ENCODE measurements around the gene DDX49.
"Not testable (repeated sequence)": the region's sequence is repeated elsewhere in the genome, so short reads cannot be mapped to it uniquely, and the experiment has no call there.

The DDX49 gene

DNA sequence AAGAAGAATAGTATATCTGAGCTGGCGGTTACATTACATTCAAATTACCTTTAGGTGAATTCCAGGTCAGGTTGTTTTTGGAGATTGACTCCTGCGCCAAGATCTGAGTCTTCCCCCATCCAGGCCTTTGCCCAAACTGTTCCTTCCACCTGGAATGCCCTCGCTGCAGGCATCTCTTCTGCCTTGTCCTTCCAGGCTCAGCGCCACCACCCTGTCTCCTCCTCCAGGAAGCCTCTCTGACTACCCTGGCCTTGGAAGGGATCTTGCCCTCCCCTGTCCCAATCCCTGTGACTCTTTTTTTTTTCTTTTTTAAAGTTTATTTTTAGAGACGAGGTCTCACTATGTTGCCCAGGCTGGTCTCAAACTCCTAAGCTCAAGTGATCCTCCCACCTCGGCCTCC is 23.2 kb downstream of the DDX49 start:
- no peak for DNase-seq (ENCODE audit: low read depth in 2 of 2)

DNA sequence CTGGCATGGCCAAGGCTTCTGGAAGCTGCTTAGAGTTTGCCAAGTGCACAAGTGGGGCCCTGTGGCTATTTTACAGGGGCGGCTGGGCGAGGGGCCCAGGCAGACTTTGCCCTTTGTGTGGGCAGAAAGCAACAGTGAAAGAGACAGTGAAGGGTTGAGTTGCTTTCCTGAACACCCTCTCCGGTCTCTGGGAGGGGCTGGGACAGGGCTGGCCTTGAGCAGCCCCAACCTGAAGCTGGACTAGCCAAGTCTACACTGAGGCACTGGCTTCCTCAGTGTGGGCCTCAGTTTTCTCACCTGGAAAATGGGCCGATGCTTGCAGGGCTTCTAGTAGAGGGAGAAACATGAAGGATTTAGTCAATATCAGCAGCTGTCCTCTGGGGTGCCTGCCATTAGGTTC is 23.9 kb downstream of the DDX49 start:
- DNase-seq (ENCODE audit: low read depth in 2 of 2), result no peak

DNA sequence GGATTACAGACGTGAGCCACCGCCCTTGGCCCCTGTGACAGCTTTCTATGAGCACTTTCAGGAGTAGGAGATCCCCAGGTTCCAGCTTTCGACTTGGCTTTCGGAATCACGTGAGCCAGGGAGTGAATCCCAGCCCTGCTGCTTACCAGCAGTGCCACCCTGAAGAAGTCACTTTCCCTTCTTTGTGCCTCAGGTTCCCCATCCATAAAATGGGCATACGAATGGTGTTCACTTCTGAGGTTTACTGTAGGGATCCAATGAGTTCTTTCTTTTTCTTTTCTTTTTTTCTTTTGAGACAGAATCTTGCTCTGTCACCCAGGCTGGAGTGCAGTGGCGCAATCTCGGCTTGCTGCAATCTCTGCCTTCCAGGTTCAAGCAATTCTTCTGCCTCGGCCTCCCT is 25.8 kb downstream of the DDX49 start:
- DNase-seq (ENCODE audit: low read depth in 2 of 2), result no peak

DNA sequence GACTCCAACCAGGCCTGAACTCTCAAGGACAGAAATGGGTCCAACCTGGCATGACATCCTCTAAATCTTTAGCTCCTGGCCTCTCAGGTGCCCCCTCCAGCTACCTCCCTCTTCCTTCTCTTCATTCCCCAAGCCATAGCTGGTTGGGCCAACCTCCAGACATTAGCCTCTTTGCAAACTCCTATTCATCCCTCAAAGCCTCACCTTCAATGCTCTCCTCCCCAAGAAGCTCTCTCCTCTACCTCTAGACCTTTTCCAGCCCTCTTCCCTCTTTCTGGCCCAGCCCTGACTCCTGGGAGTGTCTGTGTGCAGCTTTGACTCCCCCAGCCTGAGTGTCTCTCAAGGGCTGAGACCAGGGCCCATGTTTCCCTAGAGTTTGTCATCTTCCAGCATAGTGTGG is 26.8 kb downstream of the DDX49 start:
- no peak for DNase-seq (ENCODE audit: low read depth in 2 of 2)

DNA sequence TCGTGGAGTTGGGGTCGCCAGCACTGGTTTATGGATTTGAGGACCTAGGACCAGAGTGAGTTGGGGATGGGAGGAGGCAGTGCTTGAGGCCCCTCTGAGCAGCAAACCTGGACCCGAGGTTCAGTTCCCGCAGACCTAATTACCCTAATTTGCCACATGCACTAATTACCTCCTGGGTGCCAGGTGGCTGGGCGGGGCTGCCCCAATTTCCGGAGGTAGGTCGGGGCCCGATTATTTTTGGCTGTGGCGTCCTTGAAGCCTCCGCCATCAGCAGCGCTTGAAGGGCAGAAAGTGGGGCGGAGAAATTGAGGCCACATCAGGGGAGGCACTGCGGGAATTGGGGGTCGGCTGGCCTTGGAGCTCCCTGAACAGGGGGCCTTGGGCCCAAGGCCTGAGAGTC is 27.4 kb downstream of the DDX49 start:
- no peak for DNase-seq (ENCODE audit: low read depth in 2 of 2)

DNA sequence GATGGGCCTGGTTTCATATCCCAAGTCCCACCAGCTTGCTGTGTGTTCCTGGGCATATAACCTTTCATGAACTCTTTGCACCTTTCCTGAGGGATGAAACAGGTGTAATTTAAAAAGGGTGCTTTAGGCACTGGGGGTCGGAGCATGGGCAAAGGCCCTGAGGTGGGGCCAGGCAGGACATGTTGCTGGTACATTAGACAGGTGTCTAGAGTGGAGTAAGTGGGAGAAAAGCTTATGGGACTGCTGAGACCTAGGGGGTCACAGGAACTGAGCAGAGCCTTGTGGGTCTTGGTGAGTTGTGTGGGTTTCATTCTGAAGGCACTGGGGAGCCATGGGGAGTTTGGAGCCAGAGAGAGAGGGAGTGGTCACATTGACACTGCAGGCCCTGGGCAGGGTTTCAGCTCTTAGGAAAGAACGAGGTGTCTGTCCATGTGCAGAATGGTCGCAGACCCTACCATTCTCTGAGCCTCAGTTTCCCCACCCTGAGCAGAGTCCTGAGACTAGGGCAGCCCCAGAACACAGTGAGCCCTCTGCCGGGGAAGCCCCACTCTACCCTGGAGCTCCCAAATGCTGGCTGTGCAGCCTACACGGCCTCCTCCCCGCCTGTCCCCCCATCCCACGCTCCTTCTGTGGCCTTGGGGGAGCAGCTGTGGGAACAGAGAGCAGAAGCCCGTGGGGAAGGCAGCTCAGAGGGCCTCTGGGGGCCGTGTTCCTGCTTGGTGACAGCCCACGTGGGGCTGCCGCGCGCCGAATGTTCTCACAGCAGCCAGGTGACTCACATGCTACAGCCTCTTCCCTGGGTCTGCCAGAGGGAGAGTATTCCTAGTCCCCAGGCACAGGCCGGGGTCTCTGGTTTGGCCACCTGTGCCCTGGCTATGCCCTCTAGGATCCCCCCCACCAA is 28.8 kb downstream of the DDX49 start:
- DNase-seq (ENCODE audit: low read depth in 2 of 2), result no peak

DNA sequence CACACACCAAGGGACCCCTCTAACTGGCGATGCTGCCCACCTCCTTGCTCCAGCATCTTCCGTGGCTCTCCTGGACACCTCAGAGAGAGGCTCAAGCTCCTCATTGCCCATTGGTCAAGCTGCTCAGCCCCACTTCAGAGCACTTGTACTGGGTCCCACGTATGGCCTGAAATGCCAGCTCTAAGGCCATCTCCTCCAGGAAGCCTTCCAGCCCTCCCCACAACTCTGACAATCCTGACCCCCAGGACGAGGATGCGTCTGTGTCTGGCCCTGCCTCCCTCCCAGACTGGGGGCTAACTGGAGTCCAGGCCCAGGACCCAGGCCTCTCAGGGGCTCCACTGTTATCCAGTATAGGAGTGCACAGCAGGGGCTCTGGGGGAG is 29.5 kb downstream of the DDX49 start:
- DNase-seq (ENCODE audit: low read depth in 2 of 2), result no peak

DNA sequence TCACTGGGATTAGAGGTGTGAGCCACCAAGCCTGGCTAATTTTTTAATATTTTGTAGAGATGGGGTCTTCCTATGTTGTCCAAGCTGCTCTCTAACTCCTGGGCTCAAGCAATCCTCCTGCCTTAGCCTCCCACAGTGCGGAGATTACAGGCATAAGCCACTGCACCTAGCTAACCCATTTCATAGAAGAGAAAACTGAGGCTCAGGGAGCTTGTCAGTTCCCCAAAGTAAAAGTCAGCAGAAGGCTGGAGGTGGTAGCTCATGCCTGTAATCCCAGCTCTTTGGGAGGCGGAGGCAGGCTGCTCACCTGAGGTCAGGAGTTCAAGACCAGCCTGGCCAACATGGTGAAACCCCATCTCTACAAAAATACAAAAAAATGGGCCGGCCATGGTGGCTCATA is 30.3 kb downstream of the DDX49 start:
- DNase-seq (ENCODE audit: low read depth in 2 of 2), result no peak

DNA sequence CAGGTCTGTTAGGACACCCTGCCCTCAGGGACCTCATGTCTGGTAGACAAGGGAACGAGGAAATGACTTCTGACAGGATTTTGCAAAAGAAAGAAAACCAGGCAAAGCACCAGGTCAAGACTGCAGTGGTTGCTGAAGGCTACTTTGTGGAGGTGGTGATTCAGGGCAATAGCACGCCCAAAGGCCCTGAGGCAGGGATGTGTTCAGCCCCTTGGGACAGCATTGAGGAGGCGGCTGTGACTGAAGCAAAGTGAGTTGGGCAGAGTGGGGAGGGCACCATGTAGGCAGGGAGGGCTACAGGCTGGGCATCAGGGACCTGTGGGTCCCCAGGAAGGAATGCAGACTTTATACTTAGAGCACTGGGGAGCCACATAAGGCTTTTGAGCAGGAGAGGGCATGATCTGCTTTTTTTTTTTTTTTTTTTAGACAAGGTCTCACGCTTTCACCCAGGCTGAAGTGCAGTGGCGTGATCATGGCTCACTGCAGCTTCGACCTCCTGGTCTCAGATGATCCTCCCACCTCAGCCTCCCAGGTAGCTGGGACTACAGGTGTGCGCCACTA is 32.3 kb downstream of the DDX49 start:
- no peak for DNase-seq (ENCODE audit: low read depth in 2 of 2)

DNA sequence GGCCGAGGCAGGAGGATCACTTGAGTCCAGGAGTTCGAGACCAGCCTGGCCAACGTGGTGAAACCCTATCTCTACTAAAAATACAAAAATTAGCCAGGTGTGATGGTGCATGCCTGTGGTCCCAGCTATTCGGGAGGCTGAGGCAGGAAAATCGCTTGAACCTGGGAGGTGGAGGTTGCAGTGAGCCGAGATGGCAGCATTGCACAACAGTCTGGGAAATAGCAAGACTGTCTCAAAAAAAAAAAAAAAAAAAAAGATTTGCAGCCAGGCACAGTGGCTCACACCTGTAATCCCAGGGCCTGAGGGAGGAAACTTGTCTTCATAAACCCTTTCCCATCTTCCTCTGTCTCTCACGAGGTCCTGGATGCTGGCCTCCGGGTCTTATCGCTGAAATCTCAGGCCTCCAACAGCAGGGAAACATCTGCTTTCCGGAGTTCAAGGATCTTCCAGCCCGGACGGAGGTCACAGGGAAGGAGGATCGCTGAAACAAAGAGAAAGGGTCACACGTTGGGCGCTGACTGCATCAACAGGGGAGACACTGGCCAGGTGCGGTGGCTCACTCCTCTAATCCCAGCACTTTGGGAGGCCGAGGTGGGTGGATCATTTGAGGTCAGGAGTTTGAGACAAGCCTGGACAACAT is 33.0 kb downstream of the DDX49 start:
- not testable (repeated sequence) for DNase-seq (ENCODE audit: low read depth in 2 of 2)

DNA sequence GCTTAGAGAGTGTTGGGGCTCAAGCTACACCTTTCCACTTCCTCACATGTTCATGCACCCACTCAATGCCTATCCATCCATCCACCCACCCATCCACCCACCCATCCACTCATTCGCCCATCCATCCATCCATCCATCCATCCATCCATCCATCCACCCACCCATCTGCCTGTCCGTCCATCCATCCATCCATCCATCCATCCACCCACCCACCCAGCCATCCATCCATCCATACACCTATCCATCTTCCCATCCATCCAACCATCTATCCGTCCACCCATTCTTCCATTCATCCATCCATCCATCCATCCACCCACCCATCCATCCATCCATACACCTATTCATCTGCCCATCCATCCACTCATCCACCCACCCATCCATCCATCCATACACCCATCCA is 34.6 kb downstream of the DDX49 start:
- DNase-seq (ENCODE audit: low read depth in 2 of 2), result no peak

DNA sequence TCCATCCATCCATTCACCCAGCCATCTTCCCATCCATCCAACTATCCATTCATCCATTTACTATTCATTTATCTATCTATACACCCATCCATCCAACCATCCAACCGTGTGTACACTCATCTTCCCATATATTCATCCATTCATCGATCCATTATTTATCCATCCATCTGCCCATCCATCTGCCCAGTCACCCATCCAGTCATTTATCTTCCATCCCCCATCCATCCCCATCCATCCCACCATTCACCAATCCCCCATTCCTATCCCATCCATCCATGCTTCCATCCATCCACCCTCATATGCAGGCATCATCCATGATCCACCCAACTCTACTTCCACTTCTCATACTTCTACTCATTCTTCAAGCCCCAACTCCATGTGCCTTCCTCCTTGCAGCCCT is 35.5 kb downstream of the DDX49 start:
- DNase-seq (ENCODE audit: low read depth in 2 of 2), result no peak

DNA sequence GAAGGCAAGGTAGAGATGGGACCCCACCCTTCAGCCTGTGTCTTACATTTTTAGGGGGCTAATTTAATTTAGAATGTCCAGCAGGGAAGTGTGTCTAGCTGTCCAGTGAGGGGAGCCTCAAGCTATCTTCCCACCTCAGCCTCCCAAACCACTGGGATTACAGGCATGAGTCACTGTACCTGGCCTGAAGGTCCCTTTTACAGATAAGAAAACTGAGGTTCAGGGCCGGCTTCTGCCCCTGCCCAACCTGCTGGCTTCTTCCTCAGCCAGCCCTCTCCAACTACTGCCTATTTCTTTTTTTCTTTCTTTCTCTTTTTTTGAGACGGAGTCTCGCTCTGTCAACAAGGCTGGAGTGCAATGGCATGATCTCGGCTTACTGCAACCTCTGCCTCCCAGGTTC is 40.9 kb downstream of the DDX49 start:
- no peak for DNase-seq (ENCODE audit: low read depth in 2 of 2)

DNA sequence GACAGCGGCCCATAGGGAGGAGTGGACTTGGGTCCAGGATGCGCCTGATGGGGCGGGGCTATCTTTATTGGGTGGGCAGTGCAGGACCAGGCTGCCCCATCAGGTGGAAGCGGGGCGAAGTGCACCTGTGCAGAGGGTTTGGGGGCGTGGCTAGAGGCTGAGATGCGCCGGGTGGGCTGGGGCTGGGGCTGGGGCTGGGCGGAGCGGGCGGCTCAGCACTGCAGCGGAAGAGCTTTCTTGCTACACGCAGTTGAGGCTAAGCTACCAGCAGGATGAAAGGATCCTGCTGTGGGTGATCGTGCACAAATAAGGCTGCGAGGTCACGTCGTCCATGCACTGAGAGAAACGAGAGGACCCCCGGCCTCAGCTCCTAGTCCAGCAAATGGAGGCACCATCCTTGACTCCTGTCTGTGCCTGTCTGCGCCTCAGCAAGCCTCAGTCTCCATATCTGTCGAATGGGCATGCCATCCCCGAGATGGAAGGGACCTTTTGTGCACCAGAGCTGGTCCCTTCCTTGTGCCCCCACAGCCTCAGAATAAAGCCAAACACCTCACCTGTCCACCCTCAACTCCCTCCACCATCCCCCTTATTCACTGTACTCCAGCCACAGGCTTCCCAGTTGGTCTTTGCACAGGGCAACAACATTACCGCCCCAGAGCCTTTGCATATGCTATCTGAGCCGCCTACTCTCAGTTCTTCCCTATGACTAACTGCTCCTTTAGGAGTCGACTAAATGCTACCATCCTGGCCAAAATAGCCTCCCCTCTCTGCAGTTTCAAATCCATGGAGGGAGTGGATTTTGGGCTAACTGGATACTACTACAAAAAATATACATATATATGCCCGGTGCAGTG is 42.5 kb downstream of the DDX49 start:
- DNase-seq (ENCODE audit: low read depth in 2 of 2), result no peak

DNA sequence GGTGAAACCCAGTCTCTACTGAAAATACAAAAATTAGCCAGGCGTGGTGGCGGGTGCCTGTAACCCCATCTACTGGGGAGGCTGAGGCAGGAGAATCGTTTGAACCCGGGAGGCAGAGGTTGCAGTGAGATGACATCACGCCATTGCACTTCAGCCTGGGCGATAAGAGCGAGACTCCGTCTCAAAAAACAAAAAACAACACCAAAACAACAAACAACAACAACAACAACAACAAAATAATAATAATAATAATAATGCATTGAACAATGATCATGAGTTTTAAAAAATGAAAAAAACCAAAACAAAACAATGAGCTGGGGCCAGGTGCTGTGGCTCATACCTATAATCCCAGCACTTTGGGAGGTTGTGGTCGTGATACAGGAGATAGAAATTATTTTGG is 44.6 kb downstream of the DDX49 start:
- DNase-seq (ENCODE audit: low read depth in 2 of 2), result no peak

DNA sequence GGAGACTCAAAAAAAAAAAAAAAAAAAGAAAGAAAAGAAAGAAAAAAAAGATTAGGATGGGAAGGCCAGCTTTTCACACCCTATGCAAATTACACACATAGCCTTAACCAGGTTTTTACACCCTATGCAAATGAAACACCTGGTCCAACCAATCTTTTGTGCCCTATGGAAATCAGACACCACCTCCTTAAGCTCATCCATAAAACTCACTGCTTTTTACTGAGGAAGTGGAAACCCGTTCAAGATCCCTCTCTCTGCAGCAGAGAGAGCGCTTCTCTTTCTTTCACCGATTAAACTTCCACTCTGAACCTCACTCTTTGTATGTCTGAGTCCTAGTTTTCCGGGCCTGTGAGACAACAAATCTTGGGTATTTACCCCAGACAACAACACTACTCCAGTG is 46.8 kb downstream of the DDX49 start:
- DNase-seq (ENCODE audit: low read depth in 2 of 2), result no peak

DNA sequence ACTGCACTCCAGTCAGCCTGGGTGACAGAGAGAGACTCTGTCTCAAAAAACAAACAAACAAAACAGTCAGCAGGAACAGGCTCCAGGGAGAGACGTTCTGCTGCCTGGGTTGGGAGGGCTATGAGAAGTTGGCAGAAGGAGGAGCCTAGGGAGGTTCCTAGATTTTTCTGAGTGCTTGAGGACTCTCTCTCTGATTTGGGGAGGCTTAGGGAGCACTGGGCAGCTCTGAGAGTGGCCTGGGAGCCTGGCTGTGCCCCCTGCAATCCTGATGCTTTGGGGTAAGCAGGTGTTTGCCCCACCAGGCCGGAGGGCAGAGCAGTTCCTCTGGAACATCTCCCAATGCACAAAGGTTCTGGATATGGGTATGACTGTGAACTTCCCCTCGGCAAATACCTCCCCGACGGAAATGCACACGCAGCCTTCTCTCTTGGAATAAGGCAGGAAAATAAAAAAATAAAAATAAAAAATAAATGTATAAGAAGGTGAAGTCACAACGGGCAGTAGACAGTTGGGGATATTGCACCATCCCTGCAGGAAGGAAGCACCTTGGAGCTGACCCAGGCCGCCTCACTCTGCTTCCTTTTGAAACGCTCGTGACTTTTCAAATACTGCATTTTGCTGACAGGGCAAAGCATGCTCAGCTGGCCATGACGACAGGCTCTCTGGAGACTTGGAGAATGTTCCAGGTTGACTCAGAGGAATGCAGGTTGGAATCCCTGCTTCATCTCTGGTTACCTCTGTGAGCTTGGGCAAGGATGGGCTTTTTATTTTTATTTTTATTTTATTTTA is 48.0 kb downstream of the DDX49 start:
- no peak for DNase-seq (ENCODE audit: low read depth in 2 of 2)

DNA sequence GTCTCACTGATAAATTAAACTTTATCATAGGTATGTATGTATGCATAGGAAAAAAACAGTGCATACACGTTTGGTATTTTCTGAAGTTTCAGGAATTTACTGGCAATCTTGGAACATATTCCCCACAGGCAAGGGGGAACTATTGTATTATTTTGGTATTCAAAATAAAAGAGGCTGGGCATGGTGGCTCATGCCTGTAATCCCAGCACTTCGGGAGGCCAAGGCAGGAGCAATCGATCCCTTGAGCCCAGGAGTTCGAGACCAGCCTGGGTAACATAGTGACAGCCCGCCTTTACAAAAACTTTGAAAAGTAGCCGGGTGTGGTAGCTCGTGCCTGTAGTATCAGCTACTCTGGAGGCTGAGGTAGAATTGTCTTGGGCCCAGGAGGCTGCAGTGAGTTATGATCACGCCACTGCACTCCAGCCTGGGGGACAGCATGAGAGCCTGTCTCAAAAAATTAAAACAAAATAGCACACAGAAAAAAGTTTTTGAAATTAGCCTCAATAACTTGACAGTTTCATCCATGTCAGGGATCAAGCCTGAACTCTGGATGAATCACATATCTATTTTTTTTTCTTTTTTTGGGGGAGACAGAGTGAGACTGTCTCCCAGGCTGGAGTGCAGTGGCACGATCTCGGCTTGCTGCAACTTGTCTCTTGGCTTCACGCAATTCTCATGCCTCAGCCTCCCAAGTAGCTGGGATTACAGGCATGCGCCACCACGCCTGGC is 50.6 kb downstream of the DDX49 start:
- DNase-seq (ENCODE audit: low read depth in 2 of 2), result no peak

DNA sequence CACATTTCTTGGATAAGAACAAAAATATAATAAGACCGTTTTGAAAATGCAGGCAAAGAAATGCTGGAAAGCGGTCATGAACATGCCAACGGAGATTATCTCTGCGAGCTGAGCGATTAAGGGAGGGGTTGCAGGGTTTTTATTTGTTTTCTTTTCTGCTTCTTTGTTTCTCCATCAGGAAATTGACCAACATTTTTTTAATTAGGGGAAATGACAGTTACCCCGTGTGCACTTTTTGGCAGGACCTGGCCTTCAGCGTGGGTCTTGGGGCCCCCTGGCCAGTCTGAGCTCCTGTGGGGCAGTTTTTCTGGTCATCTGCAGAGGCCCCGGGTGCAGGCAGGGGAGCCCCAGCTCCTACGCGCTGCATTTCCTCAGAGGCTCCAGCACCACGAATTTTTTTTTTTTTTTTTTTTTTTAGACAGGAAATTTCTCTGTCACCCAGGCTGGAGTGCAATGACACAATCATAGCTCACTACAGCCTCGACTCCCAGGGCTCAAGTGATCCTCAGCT is 52.8 kb downstream of the DDX49 start:
- no peak for DNase-seq (ENCODE audit: low read depth in 2 of 2)

DNA sequence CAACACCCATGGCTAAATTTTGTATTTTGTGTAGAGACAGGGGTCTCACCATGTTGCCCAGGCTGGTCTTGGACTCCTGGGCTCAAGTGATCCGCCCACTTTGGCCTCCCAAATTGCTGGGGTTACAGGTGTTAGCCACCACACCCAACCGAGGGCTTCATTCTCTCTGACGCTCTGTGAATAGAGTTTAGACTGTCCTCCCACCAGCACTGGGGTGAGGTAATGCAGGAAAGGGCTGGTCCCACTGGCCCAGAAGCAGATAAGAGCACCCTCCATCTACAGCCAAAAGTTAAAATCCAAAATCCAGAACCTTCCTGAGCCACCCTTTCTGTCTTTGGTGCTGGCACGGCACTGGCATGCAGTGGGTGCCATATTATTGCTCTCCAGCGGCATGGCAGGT is 53.3 kb downstream of the DDX49 start:
- DNase-seq (ENCODE audit: low read depth in 2 of 2), result no peak

DNA sequence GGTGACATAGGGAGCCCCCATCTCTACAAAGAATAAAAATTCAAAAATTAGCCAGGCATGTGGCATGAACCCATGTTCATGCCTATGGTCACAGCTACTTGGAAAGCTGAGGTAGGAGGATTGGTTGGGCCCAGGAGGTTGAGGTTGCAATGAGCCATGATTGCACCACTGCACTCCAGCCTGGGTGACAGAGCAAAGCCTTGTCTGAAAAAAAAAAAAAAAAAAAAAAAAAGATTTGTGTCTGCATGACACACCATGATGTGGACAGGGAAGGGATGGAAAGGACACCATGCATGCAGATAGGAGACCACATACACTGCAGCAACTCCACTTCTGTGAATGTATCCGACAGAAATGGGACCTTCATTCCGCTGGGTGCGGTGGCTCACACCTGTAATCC is 55.5 kb downstream of the DDX49 start:
- DNase-seq (ENCODE audit: low read depth in 2 of 2), result no peak
